Measurements from ENCODE around the gene BRINP1. TPM values are rescaled to one million over a fixed set of nuclear protein-coding genes. Genes with fewer than 3 reads are reported as not detected.

BRINP1 gene
- total RNA-seq, 4 donors from 2014 or later = not detected

DNA sequence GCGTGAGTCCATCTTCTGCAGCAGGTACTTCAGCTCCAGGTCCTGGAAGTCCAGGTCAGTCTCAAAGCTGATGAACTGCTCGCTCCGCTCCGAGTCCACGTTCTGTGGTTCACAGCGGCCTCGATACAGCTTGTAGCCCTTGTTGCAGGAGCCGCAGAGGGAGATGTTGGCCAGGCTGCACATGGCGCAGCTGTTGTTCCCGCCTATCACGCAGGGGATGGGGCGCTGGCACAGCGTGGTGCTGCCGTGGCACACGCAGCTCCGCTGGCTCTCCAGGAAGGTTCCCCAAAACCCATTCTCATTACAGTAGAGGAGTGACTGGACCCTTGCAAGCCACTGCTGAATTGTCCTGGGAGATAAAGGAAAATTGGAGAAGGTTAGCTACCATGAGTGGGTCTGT, 201.4 kb downstream of the BRINP1 start:
- no peak for DNase-seq (ENCODE audit: low spot score in 2 of 2)
- H3K4me1 ChIP-seq = no peaks in the 10 kb centered on the region
- peaks cover 3% of the 10 kb centered on the region for H3K9me3 ChIP-seq
- H3K27me3 ChIP-seq = no peaks in the 10 kb centered on the region
- no peaks in the 10 kb centered on the region for H3K36me3 ChIP-seq
- 97% methylated on average over 6 of the region's 16 CpGs for WGBS
- H3K4me3 ChIP-seq = no peak overlapping the region
- no peak overlapping the region for H3K27ac ChIP-seq
- TF ChIP-seq, protein P1, sequence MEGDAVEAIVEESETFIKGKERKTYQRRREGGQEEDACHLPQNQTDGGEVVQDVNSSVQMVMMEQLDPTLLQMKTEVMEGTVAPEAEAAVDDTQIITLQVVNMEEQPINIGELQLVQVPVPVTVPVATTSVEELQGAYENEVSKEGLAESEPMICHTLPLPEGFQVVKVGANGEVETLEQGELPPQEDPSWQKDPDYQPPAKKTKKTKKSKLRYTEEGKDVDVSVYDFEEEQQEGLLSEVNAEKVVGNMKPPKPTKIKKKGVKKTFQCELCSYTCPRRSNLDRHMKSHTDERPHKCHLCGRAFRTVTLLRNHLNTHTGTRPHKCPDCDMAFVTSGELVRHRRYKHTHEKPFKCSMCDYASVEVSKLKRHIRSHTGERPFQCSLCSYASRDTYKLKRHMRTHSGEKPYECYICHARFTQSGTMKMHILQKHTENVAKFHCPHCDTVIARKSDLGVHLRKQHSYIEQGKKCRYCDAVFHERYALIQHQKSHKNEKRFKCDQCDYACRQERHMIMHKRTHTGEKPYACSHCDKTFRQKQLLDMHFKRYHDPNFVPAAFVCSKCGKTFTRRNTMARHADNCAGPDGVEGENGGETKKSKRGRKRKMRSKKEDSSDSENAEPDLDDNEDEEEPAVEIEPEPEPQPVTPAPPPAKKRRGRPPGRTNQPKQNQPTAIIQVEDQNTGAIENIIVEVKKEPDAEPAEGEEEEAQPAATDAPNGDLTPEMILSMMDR (IDR thresholded peaks at IDR 0.05) = no peak
- TF ChIP-seq EP300 (IDR thresholded peaks at IDR 0.05) (no peak), POLR2A (IDR thresholded peaks at IDR 0.05) (no peak), POLR2AphosphoS5 (IDR thresholded peaks at IDR 0.05) (no peak)

DNA sequence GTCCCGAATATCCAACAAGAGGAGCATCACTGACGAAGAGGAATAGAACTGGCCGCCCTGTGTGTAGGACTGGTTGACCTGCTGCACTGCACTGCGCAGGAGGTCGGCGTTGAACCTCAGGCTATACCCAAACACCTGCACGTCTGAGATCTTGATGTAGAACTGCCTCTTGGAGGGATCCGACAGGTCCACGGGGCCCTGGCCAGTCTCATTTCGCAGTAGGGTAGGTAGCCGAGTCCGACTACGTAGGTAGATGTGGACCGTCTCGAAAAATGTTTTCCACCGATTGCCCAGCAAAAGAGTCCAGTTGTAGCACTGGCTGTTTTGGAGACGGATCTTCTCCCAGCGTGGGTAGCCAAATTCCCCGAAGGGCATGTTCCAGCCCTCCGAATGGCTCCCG, 202.0 kb downstream of the BRINP1 start:
- Histone ChIP-seq H3K27ac (no peak overlapping the region), H3K27me3 (no peaks in the 10 kb centered on the region), H3K9me3 (peaks cover 3% of the 10 kb centered on the region), H3K36me3 (no peaks in the 10 kb centered on the region), H3K4me1 (no peaks in the 10 kb centered on the region), H3K4me3 (no peak overlapping the region)
- no peak for DNase-seq (ENCODE audit: low spot score in 2 of 2)
- WGBS = 94% methylated on average over 21 of the region's 21 CpGs
- TF ChIP-seq POLR2A (IDR thresholded peaks at IDR 0.05) = no peak
- no peak for TF ChIP-seq EP300 (IDR thresholded peaks at IDR 0.05)
- TF ChIP-seq, protein P1 (IDR thresholded peaks at IDR 0.05) = no peak
- no peak for TF ChIP-seq POLR2AphosphoS5 (IDR thresholded peaks at IDR 0.05)

- DNase-seq (ENCODE audit: low spot score in 2 of 2) = no peak
- TF ChIP-seq POLR2AphosphoS5 (IDR thresholded peaks at IDR 0.05) (no peak), POLR2A (IDR thresholded peaks at IDR 0.05) (no peak)
- H3K4me3 ChIP-seq = no peak overlapping the region
These were observed 203.1 kb downstream of the BRINP1 start for GRCh38 chr9:119166096-119166495.

DNA sequence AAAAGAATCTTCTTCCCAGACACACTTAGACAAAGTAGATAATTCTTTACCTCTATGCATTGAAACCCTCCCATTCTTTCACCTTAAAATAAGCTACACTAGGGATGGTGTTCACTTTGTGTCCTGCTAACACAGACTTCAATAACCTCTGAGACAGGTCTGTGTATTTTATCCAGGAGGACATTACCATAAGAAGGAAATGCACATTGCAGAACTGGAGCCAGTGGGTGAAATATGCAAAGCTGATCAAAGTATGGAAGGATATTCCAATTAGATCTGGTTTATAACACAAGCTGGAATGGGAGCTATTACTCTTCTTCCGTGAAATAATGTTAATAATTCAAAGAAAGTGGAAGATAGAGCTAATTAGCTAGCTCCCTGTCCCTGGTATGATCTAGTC, 204.1 kb downstream of the BRINP1 start:
- TF ChIP-seq, protein P1 (IDR thresholded peaks at IDR 0.05) = no peak
- no peak for TF ChIP-seq EP300 (IDR thresholded peaks at IDR 0.05)
- no peak for TF ChIP-seq POLR2A (IDR thresholded peaks at IDR 0.05)
- no peak for TF ChIP-seq POLR2AphosphoS5 (IDR thresholded peaks at IDR 0.05)
- Histone ChIP-seq H3K9me3 (peaks cover 3% of the 10 kb centered on the region), H3K27ac (no peak overlapping the region), H3K4me1 (no peaks in the 10 kb centered on the region), H3K27me3 (no peaks in the 10 kb centered on the region), H3K4me3 (no peak overlapping the region), H3K36me3 (no peaks in the 10 kb centered on the region)
- no peak for DNase-seq (ENCODE audit: low spot score in 2 of 2)
- 83% methylated on average over 1 of the region's 1 CpG for WGBS

More at GRCh38 chr9:119166096-119166495, 203.1 kb downstream of the BRINP1 start:
- no peaks in the 10 kb centered on the region for H3K27me3 ChIP-seq
- H3K36me3 ChIP-seq = no peaks in the 10 kb centered on the region
- peaks cover 3% of the 10 kb centered on the region for H3K9me3 ChIP-seq
- H3K27ac ChIP-seq = no peak overlapping the region
- H3K4me1 ChIP-seq = no peaks in the 10 kb centered on the region

GRCh38 chr9:119164716-119165115, 204.5 kb downstream of the BRINP1 start:
- Histone ChIP-seq H3K4me3 (no peak overlapping the region), H3K9me3 (peaks cover 3% of the 10 kb centered on the region), H3K27ac (no peak overlapping the region), H3K4me1 (no peaks in the 10 kb centered on the region), H3K36me3 (no peaks in the 10 kb centered on the region), H3K27me3 (no peaks in the 10 kb centered on the region)
- TF ChIP-seq, protein P1 (IDR thresholded peaks at IDR 0.05) = no peak
- no peak for TF ChIP-seq POLR2A (IDR thresholded peaks at IDR 0.05)
- TF ChIP-seq POLR2AphosphoS5 (IDR thresholded peaks at IDR 0.05) = no peak
- no peak for TF ChIP-seq EP300 (IDR thresholded peaks at IDR 0.05)
- no peak for DNase-seq (ENCODE audit: low spot score in 2 of 2)

GRCh38 chr9:119160551-119160950, 208.7 kb downstream of the BRINP1 start:
- Histone ChIP-seq H3K27me3 (no peaks in the 10 kb centered on the region), H3K36me3 (no peaks in the 10 kb centered on the region), H3K27ac (no peak overlapping the region), H3K4me1 (no peaks in the 10 kb centered on the region), H3K9me3 (peaks cover 3% of the 10 kb centered on the region), H3K4me3 (no peak overlapping the region)
- TF ChIP-seq POLR2AphosphoS5 (IDR thresholded peaks at IDR 0.05) = no peak
- no peak for DNase-seq (ENCODE audit: low spot score in 2 of 2)

Data from suprapubic skin (tissue), 4 donors.